ENCODE data around the gene NKX2-8. TPM values are rescaled to one million over a fixed set of nuclear protein-coding genes. Genes with fewer than 3 reads are reported as not detected.
"Not testable (repeated sequence)": the region's sequence is repeated elsewhere in the genome, so short reads cannot be mapped to it uniquely, and the experiment has no call there.

Gene NKX2-8
- total RNA-seq, 1 experiment from 2014 or later = 0.87 TPM

DNA sequence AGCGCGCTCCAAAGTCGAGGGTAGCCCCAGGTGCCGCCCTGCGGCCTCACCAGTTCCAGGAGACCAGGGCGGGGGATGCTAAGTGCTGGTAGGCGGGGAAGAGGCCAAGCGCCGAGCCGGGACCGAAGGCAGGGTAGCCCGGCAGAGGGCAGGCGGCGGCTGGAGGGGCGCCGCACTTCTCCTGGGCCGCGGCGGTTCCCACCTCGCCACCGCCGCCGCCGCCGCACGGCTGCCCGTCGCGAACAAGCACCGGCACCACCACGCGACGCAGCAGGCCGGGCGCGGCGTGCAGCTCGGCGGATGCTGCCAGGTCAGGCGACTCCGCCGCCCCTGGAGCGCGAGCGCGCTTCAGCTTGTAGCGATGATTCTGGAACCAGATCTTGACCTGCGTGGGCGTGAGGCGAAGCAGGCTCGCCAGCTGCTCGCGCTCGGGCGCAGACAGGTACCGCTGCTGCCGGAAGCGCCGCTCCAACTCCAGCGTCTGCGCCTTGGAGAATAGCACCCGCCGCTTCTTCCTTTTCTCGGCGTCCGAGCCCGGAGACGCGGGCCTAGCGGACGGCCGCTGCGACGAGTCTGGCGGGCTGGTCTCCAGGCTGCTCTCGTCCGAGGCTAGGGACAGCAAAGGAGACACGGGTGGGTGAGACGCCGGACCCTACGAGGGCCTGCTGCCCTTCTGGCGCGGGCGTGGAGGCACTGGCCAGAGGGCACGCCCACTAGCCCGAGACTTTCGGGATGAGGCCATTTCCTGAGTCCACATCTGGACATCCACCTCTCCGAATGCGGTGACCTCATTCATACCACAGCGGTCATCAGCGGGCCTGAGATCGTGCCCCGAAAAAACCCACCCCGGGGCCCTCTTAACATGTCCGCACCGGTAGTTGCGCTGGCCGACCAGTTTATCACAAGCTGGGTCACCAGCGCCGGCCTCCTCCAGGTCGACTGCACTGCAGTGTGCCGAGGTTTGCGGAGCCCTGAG lies 1.3 kb downstream of the NKX2-8 start:
- peak; percentile 23 for DNase-seq (ENCODE audit: extremely low read depth, low read depth)

DNA sequence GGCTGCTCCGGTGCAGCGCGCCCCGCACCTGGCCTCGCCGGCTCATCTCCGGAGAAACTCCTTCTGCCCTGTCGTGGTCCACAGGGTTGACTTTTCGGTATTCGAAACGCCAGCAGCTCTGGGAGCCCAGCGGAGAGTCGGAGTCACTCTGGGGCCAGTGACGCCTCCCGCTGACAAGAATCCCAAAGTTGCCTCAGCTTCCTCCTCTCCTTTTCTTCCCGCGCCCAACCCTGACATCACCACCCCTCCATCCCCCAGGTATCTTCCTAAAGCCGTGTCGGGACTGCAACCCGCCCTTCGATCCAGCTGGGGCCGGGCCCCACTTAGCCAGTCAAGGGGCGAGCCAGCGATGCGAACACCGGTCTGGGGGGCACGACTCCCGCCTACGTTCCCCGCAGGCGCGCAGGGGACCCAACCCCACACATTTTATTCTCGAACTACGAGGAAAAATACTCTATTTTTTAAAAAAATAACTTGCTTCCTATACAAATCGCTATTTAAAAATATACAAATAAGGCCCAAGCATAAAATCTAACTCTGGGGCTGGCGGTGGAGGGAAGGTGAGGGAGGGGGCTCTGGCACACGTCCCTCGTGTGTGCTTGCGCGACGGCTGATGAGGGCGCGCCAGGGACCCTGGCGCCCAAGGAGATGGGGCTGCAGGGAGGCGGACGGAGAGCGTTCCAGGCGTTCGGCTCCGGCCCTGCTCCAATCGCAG lies 2.1 kb downstream of the NKX2-8 start:
- no peak for DNase-seq (ENCODE audit: extremely low read depth, low read depth)

DNA sequence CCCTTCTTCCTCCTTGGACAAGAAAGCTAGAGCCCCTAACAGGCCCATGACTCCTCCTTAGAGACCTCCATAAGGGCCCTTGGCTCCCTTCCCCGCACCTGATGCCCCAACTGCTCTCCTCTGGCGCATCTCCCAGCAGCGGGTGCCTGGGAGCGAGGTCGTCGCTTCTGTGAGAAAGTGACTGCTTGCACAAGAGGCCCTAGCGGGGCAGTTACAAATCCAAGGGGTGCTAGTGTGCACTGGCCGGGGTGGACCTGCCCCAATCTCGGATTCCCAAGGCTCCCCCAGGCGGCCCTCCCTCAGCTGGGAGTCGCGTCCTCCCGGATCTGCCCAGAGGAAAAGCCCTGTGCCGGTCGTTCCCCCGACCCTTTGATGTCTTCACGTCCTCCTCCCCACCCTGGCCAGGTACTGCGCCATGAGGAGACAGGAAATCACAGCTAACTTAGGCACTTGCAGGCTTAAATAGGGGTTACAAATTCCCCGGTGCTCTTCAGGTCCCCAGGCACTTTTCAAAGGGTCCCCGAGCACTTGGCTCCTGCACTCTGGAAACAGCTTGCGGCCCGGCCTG lies 2.8 kb downstream of the NKX2-8 start:
- no peak for DNase-seq (ENCODE audit: extremely low read depth, low read depth)

DNA sequence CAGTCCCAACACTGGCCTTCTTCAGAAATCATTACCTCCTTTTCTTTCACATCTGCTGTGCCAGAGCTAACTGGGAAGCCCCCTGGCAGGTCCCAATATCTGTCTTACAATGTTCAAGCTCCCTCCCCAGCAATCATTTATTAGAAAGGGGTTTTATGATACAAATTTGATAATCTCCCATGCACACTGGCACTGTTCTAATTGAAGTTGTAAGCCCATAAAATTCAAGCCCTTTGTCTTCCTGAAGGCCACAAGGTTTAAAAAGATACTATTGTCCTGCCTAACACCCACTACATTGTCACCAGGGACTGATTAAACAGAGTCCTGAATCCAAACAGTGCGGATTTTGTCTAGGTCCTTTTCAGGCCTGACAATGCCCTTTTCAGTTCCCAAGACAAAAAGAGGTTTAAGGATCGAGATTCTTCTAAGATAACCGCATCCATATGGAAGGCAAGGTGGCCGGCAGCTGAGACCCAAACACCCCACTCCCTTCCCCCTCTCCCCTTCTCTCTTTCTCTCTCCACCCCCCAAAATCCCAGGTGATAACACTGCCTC lies 3.3 kb downstream of the NKX2-8 start:
- DNase-seq (ENCODE audit: extremely low read depth, low read depth) = no peak

DNA sequence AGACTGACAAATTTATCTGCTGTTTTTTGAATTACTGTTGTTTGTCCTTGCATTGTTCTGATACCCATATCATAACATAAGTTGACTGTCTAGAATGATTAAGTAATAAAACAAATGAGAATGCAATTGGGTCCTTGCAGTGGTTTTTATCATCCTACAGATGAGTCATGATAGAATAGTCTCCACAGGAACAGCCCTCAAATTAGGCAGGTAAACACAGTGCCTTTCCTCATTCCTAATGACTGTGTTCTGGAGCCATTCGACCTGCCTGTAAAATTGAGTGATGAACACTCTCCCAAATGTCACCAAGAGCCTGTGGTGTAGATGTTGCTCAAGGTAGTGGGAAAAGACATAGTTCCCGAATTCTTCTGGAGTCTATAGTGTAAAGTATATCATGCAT lies 12.3 kb downstream of the NKX2-8 start:
- no peak for DNase-seq (ENCODE audit: extremely low read depth, low read depth)

DNA sequence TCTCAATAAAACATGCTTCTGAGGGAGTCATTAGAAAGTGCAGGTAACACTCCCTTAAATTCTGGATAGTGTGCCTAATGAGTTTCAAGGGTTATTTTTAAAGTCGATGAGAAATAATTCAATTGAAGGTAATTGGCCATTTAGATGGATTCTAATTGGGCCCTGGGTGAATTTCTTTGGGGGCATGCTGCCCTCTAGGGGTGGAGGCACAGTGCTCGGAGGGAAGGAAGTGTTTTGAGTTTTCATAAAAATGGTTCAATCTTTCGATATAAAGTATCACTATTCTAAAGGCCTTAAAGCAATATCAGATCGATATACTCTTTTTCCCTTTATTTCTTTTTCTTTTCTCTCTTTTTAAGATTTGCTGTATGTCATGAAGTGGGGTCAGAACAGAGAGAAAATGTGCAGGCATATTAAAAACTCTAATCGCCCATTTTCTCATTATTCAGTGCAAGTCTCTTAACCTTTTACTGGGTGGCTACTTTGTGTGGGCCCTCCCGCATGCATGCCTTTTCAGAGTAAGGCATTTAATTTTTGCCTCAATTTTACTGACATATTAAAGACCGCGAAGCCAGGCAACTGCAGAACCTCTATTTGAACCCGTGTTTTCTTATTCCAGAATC lies 25.5 kb downstream of the NKX2-8 start:
- DNase-seq (ENCODE audit: extremely low read depth, low read depth) = peak; percentile 24

DNA sequence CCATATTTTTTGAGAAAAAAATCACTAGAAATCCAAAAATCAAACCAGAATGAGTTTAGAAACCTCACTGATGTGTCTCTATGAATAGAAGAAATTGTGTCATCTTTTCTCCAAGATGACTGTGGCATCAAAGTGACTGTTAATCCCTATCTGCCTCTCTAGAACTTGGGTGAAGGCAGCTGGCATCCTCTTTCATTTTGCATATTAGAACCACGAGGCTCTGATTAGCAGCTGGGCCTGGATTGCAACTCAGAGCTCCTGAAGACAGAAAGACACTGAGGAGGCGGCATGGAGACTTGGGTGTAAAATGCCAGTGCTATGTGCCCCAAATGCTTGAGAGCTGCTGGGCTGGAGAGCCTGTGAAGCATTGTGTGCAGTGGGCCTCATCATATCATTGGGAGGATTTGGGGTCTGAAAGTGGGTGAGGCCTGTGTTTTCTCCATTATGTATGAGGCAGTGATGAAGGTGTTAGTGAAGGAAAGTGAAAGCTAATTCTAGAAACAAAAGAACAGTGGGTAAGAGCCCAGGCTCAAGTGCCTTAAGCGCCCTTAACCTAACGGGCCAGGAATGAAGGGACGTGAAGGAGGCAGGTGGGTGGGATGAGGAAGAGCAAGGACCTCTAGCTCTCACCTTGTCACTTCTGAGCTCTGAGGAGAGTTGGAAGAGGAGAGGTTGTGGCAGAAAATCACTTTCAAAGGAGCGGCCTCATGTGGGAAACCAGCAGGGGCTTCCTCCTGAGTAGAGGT lies 26.2 kb downstream of the NKX2-8 start:
- DNase-seq (ENCODE audit: extremely low read depth, low read depth) = no peak

DNA sequence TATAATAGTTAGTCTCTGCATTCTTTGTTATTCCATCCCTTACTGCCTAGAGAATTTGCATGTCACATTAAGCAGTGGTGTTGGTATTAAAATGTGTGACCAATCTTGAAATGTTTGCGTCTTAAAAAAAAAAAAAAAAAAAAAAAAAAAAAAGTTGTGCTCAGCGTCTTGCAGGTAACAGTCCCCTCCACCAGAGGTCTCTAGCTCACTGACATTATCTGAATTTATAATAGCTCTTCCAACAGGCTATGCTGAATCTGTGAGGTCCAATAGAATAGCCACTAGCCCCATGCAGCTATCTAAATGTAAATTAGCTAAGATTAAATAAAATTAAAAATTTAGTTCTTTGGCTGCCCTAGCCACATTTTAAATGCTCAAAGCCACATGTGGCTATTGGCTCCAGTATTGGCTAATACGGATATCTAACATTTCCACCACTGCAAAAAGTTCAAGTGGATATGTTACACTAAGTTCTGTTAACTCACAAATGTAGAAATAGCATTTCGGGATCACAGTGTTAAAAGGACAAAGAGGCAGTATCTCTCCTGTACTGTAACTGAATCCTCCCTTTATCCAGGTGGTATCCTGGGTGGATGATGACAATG lies 28.7 kb downstream of the NKX2-8 start:
- DNase-seq (ENCODE audit: extremely low read depth, low read depth) = peak; percentile 48

DNA sequence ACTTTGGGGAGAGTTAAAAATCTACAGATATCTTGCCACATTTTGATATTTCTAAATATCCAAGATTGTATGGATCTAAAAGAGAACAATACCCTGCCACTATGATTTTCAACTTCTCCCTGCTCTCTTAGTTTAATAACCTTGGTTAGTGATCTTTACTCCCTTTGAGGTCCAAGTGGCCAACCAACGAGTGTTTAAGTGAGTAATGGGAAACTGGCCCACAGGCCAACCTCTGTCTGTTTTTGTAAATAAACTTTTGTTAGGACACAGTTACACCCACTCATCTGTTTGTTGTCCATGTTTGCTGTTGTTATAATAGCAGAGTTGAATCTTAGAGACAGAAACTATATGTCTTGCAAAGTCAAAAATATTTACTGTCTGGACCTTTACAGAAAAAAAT lies 31.5 kb downstream of the NKX2-8 start:
- DNase-seq (ENCODE audit: extremely low read depth, low read depth) = no peak

DNA sequence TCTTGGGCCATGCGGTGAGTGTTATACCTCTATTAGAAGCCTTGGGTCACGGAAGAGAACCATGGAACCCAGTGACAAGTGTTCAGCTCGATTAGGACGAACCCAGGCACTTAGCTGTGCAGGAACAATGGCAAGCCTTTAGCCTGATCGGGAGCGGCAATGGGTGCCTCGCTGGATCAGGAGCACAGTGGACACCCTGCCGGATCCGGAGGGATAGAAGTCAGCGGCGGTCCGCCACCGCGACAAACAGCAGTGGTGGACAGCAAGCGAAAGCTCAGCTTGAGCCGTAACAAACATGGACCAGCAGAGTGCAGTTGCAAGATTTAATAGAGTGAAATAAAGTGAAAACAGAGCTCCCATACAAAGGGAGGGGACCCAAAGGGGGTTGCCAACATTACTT lies 38.1 kb downstream of the NKX2-8 start:
- DNase-seq (ENCODE audit: extremely low read depth, low read depth) = not testable (repeated sequence)

DNA sequence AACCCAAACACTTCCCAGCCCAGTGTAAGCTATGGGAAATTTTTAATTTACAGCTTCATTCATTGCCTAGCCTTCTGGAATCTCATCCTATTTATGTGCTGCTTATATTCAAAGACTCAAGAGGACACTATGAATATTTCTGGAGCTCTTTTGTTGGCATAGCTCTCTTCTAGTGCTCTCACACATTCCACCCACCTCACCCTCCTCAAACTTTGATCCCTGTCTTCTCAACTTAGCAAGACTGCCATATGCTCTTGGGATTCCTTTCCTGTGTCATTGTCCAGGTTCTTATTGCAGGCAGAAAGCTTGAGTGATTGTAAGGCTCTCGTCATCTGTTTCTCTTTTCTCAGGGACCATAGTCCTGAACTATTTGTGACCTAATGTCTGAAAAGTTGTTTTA lies 44.4 kb downstream of the NKX2-8 start:
- DNase-seq (ENCODE audit: extremely low read depth, low read depth) = no peak

Other genes starting within 250 kb of the NKX2-8 start
- gene NKX2-1, start 62.4 kb downstream of the NKX2-8 start, total RNA-seq (2014; rRNA removed; shearing (Covaris generic)) = not detected in 2 replicates
- 9.6 and 9.9 TPM in 2 replicates for gene PAX9, start 79.2 kb upstream of the NKX2-8 start, total RNA-seq (2014; rRNA removed; shearing (Covaris generic))

Measured in NCI-H460 (cell line).